HG03025 (cell line): Measurements from ENCODE around the gene STK32C.

Source experiments
- ATAC-seq: cut with Tn5 transposase; IDR thresholded peaks from one replicate; pipeline ENCODE4 v1.9.1; 2021; ENCODE audit warnings: mild to moderate bottlenecking, moderate library complexity; ENCODE audit not compliant: unreplicated experiment, low FRiP score

Gene STK32C

DNA sequence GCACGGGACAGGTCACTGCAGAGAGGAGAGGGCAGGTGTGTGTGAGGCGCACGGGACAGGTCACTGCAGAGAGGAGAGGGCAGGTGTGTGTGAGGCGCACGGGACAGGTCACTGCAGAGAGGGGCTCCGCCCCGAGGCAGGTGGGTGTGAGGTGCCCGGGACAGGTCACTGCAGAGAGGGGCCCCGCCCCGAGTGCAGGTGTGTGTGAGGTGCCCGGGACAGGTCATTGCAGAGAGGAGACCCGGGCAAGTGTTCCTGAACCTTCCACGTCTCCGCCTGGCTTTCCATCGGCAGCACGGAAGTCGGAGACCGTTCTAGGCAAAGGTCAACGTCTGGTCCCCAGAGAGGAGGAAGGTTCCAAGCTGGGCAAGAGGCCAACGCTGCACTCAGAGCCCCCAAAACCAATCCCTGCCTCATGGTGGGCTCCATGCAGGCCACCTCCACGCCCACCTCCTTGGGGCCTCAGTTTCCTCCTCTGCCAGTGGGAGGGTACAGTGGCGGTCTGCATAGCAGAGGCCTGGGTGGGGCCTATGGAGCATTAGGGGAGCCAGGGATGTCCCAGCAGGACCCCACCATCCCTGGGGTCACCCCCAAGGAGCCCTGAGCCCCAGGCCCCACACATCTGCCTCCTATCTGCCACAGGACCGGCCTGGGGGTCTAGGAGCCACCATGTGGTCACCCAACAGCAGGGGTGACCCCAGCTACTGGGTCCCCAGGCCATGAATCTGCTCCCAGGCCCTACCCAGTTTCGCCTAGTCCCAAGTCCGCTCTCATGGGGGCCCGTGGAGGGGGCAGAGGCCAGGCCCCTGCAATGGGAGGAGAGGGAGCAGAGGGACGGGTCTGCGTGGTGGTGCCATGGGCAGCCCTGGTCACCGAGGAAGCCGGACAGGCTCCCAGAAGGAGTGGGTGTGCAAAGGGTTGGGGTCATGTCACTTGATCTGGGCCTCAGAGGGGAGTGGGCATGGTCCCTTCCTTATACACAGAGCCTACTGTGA lies 57.0 kb downstream of the STK32C start:
- ATAC-seq: no peak

DNA sequence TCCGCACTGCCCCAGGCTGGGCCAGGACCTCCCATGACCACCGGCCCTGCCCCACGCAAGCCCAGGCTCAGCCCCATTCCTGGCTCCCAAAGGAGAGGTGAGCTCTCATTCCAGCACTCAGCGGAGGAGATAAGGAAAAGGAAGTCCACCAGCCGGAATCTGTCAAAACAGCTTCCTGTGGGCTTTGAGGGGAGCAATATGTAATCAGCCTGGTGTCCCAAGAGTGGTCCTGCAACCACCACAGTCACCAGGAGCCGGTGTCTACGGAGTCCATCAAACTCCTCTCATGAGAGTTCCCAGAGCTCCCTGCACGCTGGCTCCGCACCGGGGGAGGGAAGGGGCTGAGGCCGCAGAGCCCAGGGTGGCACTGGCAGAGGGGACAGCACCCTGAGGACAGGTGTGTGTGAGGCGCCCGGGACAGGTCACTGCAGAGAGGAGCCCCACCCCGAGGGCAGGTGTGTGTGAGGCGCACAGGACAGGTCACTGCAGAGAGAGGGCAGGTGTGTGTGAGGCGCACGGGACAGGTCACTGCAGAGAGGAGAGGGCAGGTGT lies 57.9 kb downstream of the STK32C start:
- no peak for ATAC-seq

- ATAC-seq: no peak
Observed at GRCh38 chr10:132249226-132249724, 58.5 kb downstream of the STK32C start.

DNA sequence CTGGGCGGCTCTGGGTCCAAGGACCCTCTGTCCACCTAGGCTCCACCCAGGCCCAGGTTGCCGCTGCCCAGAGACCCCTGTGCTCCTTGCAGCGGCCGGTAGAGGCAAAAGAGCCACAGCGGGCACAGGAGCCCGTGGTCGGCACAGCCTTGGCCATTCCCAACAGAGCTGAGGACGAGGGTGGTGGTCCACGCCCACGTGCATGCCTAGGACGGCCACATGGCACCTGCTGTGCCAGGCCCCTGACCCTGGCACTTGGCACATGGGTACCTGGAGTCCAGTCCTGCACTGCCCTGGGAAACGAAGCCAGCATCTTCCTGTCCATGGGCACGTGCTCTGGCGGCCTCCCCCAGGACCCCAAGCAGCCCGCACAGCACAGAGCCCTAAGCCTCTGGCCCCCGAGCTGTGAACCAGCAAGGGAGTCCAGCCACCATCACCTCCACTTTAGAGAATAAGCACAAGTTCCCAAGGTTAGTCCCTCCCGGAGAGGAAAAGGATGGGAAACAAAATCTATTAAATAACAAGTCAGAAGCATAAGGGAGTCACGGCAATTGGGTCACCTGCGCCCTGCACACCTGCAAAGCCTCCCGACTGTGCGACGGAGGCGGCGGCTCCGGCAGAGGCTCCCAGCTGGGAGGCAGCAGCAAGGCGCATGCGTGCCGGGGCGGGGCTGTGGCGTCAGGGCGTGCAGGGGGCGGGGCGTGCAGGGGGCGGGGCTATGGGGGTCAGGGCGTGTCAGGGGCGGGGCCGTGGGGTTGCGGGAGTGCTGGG lies 59.1 kb downstream of the STK32C start:
- no peak for ATAC-seq

GRCh38 chr10:132247943-132248342 lies 59.8 kb downstream of the STK32C start:
- no peak for ATAC-seq

GRCh38 chr10:132246296-132246695 lies 61.5 kb downstream of the STK32C start:
- ATAC-seq: no peak

GRCh38 chr10:132245056-132245455 lies 62.7 kb downstream of the STK32C start:
- no peak for ATAC-seq

DNA sequence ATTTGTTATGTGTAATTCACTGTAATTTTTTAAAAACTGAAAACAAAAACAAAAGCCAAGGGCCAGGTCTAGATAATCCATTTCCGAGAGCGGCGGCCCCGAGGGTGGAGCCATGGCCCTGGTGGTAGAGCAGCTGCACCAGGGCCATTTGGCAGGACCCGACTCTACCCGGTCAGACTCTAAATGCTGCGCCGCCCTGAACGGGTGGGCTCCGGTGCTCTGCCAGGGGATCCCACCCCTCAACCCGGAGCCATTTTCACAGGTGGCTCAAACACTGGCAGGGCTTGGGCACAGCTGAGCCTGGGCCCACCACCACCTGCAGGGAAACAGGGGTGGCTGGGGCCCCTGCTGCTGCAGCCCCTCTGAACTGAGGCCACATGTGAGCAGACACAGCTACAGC lies 64.1 kb downstream of the STK32C start:
- ATAC-seq: no peak

DNA sequence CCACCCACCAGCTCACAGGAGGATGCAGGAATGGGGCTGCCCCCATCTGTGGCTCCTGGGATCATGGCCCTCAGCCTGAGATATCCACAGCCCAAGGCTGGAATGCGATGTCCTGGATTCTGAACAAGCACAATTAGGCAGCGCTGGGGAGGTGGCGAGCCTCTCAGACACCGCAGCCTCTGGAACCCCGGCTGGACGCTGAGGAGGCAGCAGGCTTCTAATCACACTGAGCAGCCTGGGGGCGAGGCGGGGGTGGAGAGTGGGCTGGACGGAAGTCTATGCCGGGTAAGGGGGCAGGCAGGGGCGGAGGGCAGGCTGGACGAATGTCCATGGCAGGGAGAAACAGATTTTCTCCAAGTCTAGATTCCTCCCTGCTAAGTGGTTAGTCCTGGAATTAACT lies 64.6 kb downstream of the STK32C start:
- ATAC-seq: no peak

DNA sequence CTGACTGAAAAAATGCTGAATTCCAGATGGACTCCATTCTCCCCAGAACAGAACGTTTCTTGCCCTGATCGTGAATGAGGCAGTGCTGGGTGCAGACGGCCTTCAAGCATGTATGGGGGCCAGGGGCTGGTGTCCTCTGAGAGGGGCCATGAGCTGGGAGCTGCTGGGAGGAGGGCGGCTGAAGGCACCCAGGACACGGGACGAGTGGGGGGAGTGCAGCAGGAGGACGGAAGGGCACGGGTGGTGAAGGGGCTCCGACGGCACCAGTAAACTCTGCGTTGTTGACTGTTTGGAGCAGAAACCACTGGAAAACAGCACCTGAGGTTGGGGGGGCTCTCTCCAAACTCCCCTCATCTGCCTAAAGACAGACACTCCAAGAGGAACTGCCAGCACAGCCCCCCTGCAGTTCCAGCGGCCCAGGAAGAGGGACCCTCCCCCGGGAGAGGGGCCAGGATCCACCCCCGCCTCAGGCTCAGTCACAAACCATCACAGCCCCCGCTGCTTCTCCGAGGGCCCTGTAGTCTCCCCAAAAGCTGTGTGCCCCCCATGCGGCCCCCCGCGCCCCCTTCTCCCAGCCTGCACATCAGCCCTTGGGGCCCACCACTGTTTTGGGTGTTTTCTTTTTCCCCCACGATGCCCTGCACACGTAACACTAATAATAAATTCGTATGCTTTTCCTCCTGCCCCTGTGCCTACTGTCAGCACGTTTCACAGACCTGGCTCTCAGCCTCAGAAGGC lies 65.5 kb downstream of the STK32C start:
- no peak for ATAC-seq

GRCh38 chr10:132241496-132241895 lies 66.3 kb downstream of the STK32C start:
- ATAC-seq: no peak

- ATAC-seq: no peak
Observed at GRCh38 chr10:132241086-132241485, 66.7 kb downstream of the STK32C start.

DNA sequence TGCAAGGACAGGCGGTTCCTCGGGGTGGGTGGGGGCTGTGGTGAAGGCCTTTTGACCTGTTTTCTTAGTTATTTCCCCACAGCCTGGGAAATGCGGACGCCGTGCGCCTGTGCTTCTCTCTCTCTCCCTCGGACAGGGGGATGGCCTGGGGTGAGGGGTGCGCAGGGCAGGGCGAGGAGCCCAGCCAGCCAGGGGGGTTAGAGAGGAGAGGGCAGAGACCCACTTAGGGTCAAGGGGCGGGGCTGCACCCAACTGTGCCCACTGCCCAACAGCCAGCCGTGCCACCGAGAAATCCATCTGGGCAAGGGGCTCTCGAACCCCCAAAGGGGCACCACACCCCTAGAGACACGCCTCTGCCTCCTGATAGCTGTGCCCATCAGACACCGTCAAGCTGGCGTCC lies 67.2 kb downstream of the STK32C start:
- no peak for ATAC-seq

GRCh38 chr10:132240156-132240555 lies 67.6 kb downstream of the STK32C start:
- no peak for ATAC-seq

DNA sequence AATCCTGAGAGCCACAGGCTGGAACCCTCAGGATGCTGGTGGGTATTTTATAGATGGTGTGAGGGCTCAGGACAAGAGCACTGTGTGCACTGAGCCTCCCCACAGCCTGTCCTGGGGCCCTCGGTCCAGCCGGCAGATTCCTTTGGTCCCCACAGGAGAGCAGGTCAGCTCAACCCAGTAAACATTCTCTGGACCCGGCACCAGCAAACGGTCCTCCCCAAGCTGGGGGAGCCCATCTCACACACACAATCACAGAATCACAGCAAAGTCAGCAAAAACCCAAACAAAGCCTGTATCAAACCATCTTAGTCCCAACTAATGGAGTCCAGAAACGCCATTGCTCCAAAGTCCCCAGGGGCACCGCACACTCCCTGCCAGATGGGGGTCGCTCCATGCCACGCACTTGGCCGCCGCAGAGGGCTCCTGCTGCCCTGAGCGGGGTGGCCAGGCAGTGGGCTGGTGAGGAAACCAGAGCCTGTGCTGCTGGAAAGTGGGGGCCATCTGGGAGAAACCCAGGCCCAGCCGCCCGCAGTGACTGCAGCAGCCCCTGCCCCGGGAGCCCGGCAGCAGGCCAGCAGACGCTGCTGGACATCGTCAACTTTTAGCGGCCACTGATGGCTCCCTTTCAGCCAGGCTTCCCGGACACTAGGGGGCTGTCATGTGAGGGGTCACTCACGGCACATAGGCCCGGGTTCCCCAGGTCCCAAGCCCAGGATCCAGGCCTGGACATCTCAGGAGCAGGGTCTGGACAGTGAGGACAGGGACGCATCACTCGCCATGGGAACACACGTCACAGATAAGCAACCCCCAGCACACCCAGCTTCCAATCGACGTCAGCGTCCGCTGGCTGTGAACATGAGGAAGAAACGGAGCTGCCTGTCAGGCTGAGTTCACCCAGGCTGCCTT lies 68.4 kb downstream of the STK32C start:
- no peak for ATAC-seq

DNA sequence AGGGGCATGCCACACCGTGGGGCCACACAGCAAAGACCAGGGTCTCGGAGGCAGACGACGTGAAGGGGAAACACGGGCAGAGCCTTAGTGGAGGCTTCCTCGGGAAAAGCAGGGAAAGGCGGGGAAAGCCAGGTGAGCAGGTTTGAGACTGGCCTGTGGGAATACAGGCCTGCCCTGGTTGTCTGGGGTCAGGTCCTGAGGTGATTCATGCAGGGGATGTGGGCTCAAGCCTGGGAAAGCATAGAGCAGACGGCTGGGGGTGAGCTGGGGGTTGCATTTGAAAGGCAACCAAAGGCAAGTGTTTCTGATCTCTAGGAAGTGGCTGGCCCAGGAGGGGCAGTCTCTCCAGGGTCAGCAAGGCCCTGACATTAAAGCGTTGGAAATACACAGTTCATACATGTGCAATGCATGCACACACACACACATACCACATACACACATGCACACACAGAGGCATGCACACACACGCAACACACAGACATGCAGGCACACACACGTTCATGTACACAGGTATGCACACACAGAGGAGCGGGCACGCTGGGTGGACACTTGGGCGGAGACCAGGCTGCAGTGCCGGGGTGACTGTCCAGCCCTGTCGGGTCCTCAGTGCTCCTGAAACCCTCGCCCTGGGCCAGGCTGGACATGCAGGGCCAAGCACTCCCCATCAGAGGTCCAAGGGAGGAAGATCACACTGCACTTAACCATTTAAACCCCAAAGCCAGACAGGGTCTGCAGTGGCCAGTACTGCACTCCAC lies 69.2 kb downstream of the STK32C start:
- ATAC-seq: no peak

DNA sequence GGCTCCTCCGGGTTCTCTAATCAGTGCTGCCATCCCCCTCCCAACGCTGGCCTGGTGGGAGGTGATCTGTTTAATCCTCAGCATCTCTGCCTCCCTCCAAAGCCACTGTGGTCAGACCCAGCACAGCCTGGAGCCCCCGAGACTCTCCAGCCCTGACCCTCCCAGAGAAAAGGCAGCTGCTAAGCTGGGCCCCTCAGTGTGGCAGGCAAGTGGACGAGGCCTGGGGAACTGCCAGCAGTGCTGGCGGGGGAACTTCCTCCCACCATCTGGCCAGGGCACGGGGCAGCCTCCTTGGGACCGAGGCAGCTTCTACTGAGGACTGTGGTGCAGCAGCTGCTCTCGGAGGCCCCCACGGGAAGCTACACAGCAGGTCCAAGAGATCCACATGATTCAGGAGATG lies 69.9 kb downstream of the STK32C start:
- ATAC-seq: no peak

DNA sequence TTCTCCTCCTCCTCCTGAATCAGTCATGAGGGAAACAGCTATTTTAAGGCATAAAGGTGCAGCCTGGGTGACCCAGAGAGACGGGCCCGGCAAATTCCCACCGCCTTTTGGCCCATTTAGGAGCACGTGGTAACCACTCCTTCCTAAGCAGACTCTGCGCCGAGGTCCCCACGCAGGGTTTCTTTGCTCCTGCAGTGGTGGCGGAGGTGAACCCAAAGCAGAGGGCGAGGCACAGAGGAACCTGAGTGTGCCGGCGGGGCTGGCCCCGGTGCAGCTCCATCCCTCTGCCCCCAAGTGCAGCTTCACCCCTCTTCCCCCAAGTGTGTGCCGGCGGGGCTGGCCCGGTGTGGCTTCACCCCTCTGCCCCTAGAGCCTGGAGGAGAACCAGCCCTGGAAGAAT lies 70.4 kb downstream of the STK32C start:
- no peak for ATAC-seq

DNA sequence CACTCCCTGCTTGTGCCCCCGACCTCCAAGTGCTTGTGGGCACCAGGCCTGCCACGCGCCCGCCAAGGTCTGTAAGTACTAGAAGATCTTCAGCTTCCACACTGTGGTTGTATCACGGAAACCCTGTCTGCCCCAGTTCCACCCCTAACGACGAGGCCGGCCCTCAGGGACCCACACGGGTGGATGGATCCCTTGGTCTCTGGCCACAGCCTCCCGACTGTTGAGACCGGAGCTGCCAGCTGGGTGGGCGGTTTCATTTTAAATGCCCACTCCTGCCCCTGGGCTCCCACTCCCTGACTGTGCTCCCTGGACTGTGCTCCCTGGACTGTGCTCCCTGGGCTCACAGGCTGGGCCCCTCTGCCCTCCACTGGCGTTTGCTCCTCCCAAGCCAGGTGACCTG lies 70.9 kb downstream of the STK32C start:
- ATAC-seq: no peak
